Renal cortical epithelial cell (primary cell): ENCODE results near the gene PDLIM5. TPM values are rescaled to one million over a fixed set of nuclear protein-coding genes. Genes with fewer than 3 reads are reported as not detected.

ENCODE experiments used
- DNase-seq: peaks from one replicate; pipeline ENCODE4 v3.0.0-alpha.2; 2011; ENCODE audit warnings: low read depth
- total RNA-seq: library from RNA; depleted of rRNA; stranded (reverse); fragments of >200 nt; gene quantifications from 2 replicates; pipeline ENCODE4 v1.2.3, GENCODE V29; 2014

PDLIM5 gene
- total RNA-seq, 1 donor from 2014 or later = 96.0 TPM

GRCh38 chr4:94695384-94695783 is 243.6 kb downstream of the PDLIM5 start:
- DNase-seq = no peak

- no peak for DNase-seq
Observed at GRCh38 chr4:94698187-94698586, 246.4 kb downstream of the PDLIM5 start.

- no peak for DNase-seq
Observed at GRCh38 chr4:94700298-94700697, 248.6 kb downstream of the PDLIM5 start.

- DNase-seq = no peak
Observed at GRCh38 chr4:94701631-94702300, 250.0 kb downstream of the PDLIM5 start.

GRCh38 chr4:94711635-94712034 is 259.9 kb downstream of the PDLIM5 start:
- DNase-seq = no peak

GRCh38 chr4:94714365-94715160 is 262.8 kb downstream of the PDLIM5 start:
- DNase-seq = no peak

- no peak for DNase-seq
Observed at GRCh38 chr4:94715726-94716125, 264.0 kb downstream of the PDLIM5 start.

Other genes starting within 250 kb of the PDLIM5 start
- 44.3 and 59.4 TPM in 2 replicates for gene SMARCAD1, start 244.1 kb upstream of the PDLIM5 start, total RNA-seq
- not detected in 2 replicates for gene HPGDS, start 109.1 kb upstream of the PDLIM5 start, total RNA-seq